Measurements from ENCODE around the gene TRABD2B.

The TRABD2B gene

DNA sequence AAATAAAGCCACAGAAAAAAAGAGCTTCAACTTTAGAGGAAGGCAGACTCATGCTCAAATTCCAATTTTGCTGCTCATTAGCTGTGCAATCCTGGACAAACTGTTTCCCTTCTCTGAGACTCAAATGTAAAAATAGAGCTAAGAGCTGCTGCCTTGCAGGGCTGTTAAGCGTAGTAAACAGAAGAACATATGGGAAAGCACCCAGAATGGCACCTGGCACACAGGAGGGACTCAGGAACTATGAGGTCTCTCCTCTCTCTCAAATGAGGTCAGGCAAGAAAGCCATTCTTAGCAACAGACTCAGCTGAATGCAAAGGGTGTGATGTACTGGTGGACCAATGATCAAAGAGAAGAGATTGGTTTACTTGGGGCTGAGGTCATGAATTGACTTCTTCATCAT, 61.3 kb downstream of the TRABD2B start:
- DNase-seq (ENCODE audit: low read depth) = no peak

DNA sequence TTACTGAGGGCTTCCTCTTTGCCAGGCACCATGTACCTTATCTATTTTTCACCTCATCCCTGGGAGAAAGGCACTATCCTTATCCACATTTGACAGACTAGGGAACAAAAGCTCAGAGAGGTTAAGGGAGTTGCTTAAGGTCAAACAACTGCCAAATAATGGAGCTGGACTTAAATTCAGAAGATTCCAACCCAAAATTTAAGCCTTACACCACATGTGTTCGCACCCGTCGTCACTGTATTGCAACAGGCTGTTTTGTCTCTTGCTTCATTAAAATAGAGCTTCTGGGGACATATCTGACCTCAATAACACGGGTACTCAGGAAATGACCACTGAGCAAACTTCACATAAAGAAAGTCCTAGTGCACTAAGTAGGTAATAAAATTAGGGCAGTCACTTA, 62.0 kb downstream of the TRABD2B start:
- no peak for DNase-seq (ENCODE audit: low read depth)

DNA sequence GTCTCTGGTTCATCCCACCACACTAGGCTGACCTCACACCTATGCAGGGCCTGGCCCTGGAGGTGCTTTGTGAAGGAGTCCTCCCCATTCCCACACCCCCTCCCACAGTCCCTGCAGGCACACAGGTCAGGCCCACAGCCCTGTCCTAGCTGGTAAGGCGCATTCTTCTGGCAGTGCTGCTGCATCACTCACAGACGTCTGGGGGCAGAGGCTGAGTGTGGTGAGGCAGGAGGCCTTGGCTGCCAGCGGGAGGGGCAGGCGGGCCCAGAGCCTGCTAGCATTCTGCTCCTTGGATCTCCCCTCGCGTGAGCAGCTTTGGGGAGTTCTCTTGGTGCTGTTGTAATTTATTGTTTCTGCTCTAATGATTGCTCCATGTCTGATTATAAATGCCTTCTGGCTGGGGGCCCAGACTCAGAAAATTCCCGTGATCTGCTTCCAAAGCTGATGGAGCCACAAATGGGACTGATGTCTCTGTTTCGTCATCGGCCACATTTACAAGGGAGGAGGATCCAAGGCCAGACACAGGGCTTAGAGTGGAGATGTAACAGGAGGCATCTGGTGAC, 62.9 kb downstream of the TRABD2B start:
- no peak for DNase-seq (ENCODE audit: low read depth)

DNA sequence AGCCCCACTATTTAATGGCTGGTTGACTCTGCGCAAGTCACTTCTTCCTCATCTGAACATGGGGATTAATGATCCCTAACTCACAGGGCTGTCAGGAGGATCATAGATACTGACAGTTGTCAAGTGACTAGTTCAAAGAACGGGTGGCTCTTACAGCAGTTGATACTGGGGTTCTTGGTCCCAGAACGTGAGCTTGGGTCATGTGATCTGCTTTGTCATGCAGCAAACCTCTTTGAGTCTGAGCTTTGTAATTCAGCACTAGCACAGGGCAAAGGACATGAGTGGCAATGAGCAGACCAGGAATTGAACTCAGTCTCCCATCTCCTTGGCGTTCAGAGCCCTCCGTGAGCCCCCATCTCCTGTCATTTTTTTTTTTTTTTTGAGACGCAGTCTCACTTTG, 64.4 kb downstream of the TRABD2B start:
- no peak for DNase-seq (ENCODE audit: low read depth)

DNA sequence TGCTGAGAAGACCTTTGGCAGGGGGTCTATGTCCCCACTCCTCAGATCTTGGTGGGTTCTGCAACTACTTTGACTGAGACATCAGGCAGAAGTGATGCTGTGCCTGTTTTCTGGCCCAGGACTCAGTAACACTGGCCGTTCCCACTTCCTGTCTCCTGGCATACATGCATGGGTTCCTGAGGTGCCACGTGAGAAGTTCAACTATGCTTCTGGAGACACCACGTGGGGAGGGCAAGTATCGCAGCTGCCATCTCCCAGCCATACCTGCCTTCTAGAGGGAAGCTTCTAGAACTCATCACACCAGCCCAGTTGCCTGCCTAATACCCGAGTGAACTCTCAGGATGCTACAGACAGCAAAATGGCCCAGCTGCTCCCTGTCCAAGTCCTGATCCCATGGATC, 65.8 kb downstream of the TRABD2B start:
- DNase-seq (ENCODE audit: low read depth) = no peak

DNA sequence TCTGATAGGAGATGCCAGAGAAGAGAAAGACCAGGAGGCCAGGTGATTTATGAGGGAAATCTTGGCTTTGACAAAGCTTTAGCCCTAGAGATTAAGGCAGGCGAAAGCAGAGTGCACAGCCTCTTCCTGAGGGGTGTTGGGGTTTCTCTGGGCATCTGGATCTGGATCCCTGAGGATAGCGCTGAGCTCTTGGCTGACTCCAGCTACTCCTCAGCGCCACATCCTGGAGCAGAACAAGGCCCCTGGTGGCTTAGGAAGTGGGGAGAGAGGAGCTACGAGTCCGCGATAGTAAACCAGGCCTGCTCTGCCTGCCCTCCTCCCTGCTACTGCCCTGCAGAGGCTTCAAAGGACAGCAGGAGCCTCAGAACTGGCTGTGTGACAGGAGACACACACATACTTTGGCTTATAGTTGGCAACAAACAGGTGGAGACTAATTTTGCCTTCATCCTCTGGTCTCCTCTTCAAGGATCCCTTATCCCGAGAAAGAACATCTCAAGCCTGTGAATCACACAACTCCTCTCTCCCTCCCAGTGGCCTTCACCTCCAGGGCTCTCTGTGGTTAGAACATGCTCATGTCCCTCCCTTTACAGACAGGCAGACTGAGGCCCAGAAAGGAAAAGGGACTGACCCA, 66.9 kb downstream of the TRABD2B start:
- no peak for DNase-seq (ENCODE audit: low read depth)

DNA sequence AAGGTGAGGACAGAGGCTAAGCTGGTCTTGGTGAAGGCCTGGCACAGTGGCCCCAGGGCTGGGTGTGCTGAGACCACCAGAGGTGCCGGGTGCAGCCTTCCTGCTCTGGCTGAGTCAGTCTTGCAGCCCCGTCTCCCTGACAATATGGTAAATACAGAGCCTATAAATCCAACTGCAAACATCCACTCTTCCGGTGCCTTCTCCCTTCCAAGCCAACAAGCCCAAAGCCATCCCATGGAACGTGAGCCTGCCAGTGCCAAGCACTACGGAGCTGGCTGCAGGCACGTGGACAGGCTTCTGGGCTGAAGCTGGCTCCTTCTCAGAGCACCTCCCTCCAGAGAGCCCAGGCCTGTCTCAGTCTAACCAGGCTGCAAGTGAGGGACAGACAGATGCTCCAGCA, 70.0 kb downstream of the TRABD2B start:
- DNase-seq (ENCODE audit: low read depth) = no peak

DNA sequence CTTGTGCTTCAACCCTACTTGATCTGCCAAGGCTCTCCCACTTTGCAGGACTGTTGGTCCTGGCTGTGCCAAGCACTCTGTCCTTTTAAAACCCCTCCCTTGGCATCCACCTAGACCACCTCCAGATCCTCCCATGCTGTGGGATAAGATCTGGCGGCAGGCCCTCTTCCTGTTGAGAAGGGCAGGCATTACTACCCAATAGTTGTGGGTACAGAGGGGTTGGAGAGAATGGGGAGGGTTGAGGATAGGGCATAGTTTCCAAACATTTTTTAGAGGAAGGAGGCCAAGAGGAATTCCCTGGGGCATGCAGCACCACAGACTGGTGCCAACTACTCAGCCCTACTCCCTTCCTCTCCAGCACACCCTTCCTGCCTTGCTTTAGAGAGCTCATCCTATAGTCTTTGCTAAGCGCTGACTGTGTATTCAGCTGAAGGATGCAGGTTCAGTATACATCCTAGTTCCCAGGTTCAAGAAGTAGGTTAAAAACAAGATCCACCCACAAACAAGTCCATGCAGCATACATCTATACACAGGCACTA, 70.7 kb downstream of the TRABD2B start:
- no peak for DNase-seq (ENCODE audit: low read depth)

DNA sequence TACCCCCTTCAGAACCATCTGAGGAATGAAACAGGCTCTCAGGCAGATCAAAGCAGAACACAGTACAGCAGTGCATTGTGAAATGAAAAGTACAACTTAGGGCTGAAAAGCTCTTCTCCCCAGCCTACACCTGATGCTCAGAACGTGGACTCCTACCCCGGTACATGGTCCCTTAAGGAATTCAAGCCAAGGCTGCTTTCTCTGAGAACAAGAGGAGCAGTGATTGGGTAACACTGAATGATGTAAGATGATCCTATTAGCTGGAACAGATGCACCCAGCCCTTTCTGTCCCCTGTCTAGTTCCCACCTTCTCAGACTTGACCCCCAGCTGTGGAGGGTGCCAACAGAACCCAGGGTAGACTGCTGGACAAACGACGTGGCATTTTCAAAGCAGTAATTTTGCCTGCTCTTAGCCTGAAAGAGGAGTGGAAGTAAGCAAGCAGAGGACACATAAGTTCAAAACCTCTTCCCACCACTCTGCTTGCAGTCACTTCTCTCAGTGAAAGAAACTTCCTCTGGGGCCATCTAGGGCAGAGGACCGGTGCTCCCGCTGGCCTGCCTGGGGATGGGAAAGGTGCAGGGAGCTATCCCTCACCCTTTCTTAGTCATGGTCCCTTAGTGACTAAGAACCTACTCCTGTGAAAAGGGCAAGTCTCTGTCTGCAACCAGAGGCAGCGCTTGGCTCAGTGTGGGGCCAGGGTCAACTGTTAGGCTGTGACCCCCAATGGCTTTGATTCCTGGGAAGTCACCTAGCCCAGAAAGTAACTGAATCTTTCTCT, 72.7 kb downstream of the TRABD2B start:
- DNase-seq (ENCODE audit: low read depth) = no peak

DNA sequence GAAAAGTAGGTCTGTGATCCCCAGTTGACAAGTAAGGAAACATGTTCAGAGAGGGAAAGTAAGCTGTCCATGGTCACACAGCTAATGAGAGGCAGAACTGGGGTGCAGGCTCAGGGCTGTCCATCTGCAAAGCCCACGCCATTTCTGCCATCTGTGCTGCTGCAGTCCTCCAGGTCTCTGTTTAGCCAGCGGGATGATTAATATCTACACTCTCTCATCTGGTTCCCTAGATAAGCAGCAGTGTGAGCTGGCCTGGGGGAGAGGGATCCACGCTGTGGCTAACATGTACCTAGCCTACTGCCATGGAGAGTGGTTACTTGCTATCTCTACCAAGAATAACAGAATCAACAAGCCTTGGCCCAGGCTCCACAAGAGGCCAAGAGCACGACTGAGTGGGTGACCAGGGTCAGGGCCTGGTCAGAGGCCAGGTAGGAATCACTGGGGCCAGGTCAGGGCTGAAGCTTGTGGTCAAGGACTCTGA, 75.2 kb downstream of the TRABD2B start:
- DNase-seq (ENCODE audit: low read depth) = no peak

DNA sequence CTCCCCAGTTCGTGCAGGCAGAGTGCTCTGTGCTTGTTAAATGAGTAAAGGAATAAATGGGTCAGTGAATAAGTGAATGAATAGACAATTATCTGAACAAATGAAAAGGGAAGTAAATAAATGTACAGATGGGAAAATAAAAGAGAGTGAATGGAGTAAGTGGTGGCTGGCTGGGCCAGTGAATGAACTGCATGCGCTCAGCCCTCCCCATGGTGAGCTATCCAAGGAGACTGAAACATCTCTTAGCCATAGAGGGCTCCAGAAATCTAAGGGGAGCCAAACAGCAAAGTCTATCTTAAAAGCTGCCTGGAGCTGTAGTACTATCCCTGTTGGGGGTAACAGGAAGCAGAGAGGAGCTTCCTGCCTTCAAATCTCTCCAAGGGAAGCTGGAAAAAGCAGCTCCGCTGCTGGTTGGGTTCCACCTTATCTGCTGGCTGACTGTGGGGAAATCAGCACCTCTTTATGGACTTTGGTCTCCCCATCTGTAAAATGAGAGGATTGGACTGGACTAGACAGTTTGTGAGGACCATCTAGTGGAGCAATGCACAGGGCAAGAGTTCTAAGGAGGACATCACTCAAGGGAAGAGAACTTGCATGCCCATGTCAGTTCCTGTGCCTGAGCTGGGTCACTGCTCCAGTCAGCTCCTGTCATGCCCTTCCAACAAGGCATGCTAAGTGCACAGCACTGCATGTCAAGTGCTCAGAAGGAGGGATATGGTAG, 77.9 kb downstream of the TRABD2B start:
- no peak for DNase-seq (ENCODE audit: low read depth)

DNA sequence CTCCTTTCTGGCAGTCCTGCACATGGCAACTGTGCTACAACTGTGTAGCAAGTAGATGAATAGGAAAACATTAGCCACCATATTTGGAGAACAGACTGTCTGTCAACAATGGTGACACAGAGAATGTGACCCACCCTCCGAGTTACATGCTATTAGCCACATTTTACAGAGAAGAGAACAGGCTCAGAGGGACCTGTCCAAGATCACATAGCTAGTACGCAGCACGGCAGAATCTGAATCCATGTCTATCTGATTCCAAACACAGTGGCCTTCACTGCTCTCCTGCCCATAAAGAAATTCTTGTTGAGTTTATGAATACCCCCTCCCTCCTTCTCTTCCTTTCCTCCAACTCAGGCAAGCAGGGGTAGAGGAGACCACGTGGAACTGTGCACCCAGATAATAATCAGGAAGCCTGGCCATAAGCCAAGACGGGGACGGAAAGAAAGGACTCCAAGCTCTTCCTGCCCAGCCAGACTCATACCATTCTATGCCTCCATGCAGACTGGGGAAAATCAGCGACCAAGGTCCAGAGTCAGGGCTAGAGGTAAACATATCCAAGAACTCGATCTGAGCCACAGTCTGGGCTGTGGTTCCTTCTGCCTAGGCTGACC, 78.8 kb downstream of the TRABD2B start:
- no peak for DNase-seq (ENCODE audit: low read depth)

DNA sequence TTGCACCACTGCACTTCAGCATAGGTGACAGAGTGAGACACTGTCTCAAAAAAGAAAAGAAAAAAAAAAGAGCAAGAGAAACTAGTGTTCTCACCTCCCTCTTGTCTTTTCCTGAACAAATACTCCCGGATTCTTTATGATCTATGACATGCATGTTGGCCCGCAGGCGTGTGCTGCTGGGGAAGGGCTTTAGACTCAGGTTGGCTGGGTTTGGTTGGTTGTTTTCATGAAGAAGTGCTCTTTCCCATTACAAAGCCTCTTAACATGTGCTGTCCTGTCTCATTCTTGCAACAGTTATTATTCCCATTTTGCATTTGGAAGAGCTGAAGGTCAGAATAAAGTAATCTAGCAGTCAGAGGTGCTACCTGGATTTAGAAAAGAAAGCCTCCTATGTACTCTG, 79.5 kb downstream of the TRABD2B start:
- no peak for DNase-seq (ENCODE audit: low read depth)

DNA sequence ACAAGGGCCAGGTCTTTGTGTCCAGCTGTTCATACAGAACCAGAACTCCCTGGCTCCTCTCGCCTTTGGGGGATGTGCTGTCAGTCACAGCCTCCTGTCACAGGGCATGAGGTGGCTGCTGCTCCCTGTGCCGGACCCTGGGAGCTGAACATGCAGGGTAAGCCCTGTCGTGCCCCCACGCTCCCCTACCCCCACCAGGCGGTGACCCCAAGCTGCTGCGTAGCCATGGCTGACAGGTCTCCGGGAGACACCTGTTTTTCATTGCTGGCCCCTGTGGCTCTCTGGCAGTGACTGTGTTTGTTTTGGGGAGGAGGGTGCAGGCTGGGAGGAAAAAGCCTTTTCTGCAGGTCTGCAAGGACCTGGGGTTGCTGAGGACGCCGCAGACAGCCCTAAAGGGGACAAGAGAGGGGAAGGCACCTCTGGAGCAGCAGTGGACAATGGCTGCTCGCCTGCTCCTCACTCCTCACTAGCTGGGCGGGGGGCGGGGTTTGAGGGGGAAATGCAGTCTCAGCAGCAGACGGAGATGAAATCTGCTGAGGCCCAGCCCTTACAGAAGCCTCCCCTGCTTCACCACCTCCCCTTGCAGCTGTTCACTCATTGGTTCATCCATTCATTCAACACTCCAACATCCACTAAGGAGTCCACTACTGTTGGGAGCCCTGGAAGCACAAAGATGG, 81.4 kb downstream of the TRABD2B start:
- DNase-seq (ENCODE audit: low read depth) = no peak

DNA sequence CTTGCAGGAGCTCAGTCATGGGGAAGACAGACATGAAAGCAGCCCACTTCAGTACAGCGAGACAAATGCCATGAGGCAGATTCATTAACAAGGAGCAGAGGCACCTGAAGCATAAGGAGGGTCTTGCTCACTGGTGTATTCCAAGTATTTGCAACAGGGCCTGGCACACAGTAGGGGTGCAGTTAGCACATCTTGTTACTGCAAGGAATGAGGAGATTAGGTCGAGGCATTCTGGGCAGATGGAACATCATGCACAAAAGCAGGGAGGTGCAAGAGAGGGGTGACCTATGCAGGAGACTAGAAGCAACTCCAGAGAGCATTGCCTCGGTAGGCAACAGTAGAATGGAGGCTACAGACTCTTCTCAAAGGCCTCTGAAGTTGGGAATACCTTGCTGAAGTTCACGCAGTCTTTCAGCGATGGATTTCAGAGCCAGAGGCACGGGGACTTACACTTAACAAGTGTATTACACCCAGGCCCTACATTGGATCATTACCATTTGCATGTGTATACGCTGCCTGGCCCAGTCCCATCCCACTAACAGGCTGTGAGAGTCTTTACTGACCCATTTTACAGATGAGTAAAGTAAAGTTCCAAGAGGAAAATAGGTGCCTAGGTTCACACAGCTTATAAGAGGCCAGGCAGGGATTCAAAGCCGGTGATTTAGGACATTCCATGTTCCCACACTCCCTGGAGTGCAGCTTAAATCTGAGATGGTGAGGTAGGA, 82.1 kb downstream of the TRABD2B start:
- no peak for DNase-seq (ENCODE audit: low read depth)

DNA sequence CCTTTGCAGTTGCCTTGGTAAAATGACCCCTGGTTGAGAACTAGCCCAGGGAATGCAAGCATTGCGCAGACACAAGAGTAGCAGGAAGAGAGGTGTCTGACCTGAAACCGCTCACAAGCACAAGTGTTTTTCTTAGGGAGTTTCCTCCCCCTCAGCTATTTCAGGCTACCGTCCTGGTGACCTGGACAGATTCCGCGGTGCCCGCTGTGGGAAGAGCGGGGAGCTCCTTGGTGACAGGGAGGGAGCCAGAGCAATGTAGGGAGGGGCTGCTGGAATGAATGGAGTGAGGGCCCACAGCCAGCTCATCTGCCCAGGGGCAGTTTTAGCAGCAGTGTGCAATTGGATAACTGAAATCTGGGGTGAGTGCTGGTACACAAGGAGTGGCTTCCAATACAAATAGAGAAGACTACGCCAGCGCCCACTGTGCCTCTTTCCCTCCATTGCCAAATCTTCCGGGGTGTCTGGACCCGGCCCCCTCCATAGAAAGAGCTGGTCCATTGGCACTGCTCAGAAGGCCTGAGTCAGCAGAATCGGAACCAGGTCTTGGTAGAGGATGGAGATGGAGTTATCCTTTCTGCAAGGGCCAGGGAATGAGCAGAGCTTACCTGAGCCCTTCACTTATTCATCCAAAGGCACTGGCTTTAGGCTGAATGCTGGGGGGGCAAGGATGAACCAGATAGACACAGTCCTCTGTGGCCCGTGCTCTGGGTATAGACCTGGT, 82.8 kb downstream of the TRABD2B start:
- DNase-seq (ENCODE audit: low read depth) = no peak

DNA sequence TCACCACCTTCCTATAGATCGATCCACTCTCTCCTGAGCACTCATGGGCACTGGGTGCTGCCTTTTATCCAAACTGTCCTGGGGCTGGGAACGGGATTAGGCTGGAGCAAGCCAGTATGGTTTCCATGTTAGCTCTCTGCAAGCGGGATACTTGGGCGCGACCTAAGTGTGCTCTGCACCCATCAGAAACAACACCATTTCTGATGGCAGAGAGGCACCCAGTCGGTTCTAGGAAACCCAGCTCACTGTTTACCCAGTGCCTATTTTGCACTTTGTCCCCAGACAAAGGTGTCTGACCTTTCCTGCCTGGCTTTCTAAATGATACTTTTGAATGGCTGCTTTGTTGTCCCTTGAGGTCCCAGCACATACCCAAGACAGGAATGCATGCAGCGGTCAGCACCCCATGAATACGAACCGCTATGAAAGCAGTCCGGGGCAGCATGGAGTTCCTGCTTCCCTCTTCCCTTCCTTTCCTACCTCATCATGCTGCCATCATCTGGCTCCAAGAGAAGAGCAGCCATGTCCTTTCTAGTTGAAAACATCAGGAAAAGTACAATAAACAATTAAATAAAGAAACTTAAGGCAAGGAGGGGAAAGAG, 83.9 kb downstream of the TRABD2B start:
- DNase-seq (ENCODE audit: low read depth) = no peak

DNA sequence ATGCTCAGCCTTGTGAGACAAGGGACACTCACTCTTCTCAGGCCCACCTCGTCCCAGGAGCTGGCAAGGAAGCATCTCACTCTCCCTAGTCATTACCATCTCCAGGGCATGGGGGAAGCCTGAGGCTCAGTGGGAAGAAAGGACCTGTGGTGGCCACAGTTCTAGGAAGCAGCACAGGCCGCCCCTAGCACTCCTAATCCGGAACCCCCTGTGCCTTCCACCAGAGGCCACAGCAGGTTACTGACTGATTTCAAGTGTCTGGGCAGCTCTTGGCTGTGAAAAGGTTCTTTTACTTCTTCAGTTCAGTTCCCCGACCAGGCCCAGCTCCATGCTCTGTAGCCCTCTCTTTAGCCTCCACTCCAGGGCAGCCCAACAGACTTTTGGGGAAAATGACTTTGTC, 84.4 kb downstream of the TRABD2B start:
- DNase-seq (ENCODE audit: low read depth) = no peak

DNA sequence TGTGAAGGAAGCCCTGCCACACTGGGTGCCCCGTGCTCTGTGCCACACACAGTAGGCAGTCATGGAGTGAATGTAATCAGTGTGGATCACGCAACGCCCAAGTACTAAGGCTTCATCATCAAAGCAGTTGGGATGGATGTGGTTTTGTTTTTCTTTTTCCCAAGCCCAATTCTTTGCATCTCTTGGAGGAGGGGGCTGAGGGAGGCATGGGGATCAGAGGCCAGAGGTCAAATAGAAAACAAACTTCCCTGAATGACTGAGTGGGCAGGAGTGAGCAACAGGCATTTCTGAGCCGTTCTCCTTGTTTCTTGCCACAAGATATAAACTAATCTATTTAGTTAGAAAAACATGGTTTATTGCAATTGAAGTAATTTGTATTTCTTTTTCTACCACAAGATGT, 85.3 kb downstream of the TRABD2B start:
- DNase-seq (ENCODE audit: low read depth) = no peak

DNA sequence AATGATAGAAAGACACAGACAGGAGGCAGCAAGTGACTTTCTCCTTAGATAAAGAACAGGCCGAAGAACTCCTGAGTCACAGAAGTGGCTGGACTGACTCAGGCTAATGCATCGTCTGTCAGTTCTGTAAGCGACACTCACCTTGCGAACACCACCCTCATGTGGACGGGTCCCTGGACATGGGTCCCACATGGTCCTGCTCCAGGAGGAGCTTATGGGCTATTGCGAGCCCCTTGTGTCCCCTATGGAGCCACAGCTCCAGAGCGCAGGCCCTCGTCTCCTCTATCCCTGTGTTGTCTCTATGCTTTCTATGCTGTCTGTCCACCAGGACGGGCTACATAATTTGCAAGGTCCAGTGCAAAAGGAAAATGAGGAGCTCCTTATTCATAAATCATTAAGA, 85.8 kb downstream of the TRABD2B start:
- DNase-seq (ENCODE audit: low read depth) = no peak
